ENCODE results near the gene DTWD2.

- TF ChIP-seq CTCF (IDR thresholded peaks at IDR 0.05; ENCODE audit: low read depth, low read length, poor library complexity, severe bottlenecking), result no peak
- no peak for TF ChIP-seq EZH2phosphoT487 (IDR thresholded peaks at IDR 0.05; ENCODE audit: borderline replicate concordance, low read length)
Observed at GRCh38 chr5:118844351-118844750, 144.0 kb downstream of the DTWD2 start.

Data from DOHH2 (cell line).